ENCODE results near the gene OR6C65.
"Not testable (repeated sequence)": the region's sequence is repeated elsewhere in the genome, so short reads cannot be mapped to it uniquely, and the experiment has no call there.

Gene OR6C65

GRCh38 chr12:55428331-55429243 lies 28.3 kb downstream of the OR6C65 start:
- peaks cover 5% of the 10 kb centered on the region for H3K27me3 ChIP-seq (ENCODE audit: insufficient read depth, low read length, poor library complexity)

GRCh38 chr12:55441233-55441632 lies 40.9 kb downstream of the OR6C65 start:
- not testable (repeated sequence) for H3K27ac ChIP-seq (ENCODE audit: low read length); DNase-seq; H3K4me1 ChIP-seq (ENCODE audit: insufficient read depth, low read length); H3K4me3 ChIP-seq (ENCODE audit: low read depth in 1 of 2, low read length in 2 of 2); H3K9me3 ChIP-seq (ENCODE audit: insufficient read depth, low read length, severe bottlenecking); H2AFZ ChIP-seq (ENCODE audit: low read depth, low read length); H3K36me3 ChIP-seq (ENCODE audit: insufficient read depth, low read length); H3K4me2 ChIP-seq (ENCODE audit: insufficient read depth, low read length); H3K27me3 ChIP-seq (ENCODE audit: insufficient read depth, low read length, poor library complexity); H4K20me1 ChIP-seq (ENCODE audit: insufficient read depth, low read length); ATAC-seq (ENCODE audit: insufficient read depth, low read depth); H3K9ac ChIP-seq (ENCODE audit: low read depth, low read length); H3K79me2 ChIP-seq (ENCODE audit: insufficient read depth, low read length)

More at GRCh38 chr12:55428331-55429243, 28.3 kb downstream of the OR6C65 start:
- no peak for DNase-seq
- Histone ChIP-seq H3K27ac (ENCODE audit: low read length) (no peak overlapping the region), H2AFZ (ENCODE audit: low read depth, low read length) (no peak overlapping the region), H4K20me1 (ENCODE audit: insufficient read depth, low read length) (no peaks in the 10 kb centered on the region), H3K9me3 (ENCODE audit: insufficient read depth, low read length, severe bottlenecking) (no peaks in the 10 kb centered on the region), H3K4me3 (ENCODE audit: low read depth in 1 of 2, low read length in 2 of 2) (no peak overlapping the region), H3K4me1 (ENCODE audit: insufficient read depth, low read length) (no peaks in the 10 kb centered on the region), H3K9ac (ENCODE audit: low read depth, low read length) (no peak overlapping the region), H3K79me2 (ENCODE audit: insufficient read depth, low read length) (no peaks in the 10 kb centered on the region), H3K36me3 (ENCODE audit: insufficient read depth, low read length) (no peaks in the 10 kb centered on the region), H3K4me2 (ENCODE audit: insufficient read depth, low read length) (no peak overlapping the region)
- no peak for ATAC-seq (ENCODE audit: insufficient read depth, low read depth)
- TF ChIP-seq CTCF (IDR thresholded peaks at IDR 0.05; ENCODE audit: borderline replicate concordance, extremely low read depth, low read length, poor library complexity, severe bottlenecking) = no peak
- no peak for TF ChIP-seq EZH2 (IDR thresholded peaks at IDR 0.05; ENCODE audit: borderline replicate concordance, low read depth, low read length, severe bottlenecking)

GRCh38 chr12:55443776-55444175 lies 43.4 kb downstream of the OR6C65 start, which contains the start of gene OR6C2:
TSS of gene OR6C2 (plus strand) at chr12:55444076. CDS start at chr12:55452214, 8,138 bp downstream.
- TF ChIP-seq CTCF (IDR thresholded peaks at IDR 0.05; ENCODE audit: borderline replicate concordance, extremely low read depth, low read length, poor library complexity, severe bottlenecking) (no peak), EZH2 (IDR thresholded peaks at IDR 0.05; ENCODE audit: borderline replicate concordance, low read depth, low read length, severe bottlenecking) (no peak)
- peaks cover 3% of the 10 kb centered on the region for H3K27me3 ChIP-seq (ENCODE audit: insufficient read depth, low read length, poor library complexity)
- H3K79me2 ChIP-seq (ENCODE audit: insufficient read depth, low read length) = no peaks in the 10 kb centered on the region
- ATAC-seq (ENCODE audit: insufficient read depth, low read depth) (no peak), DNase-seq (no peak)
- H3K4me3 ChIP-seq (ENCODE audit: low read depth in 1 of 2, low read length in 2 of 2) = no peak within 1 kb of the TSS
- H3K36me3 ChIP-seq (ENCODE audit: insufficient read depth, low read length) = no peaks in the 10 kb centered on the region
- no peaks in the 10 kb centered on the region for H3K4me1 ChIP-seq (ENCODE audit: insufficient read depth, low read length)
- no peaks in the 10 kb centered on the region for H3K9me3 ChIP-seq (ENCODE audit: insufficient read depth, low read length, severe bottlenecking)
- no peak within 1 kb of the TSS for H3K9ac ChIP-seq (ENCODE audit: low read depth, low read length)
- no peak within 1 kb of the TSS for H2AFZ ChIP-seq (ENCODE audit: low read depth, low read length)
- H4K20me1 ChIP-seq (ENCODE audit: insufficient read depth, low read length) = no peaks in the 10 kb centered on the region
- no peak within 1 kb of the TSS for H3K4me2 ChIP-seq (ENCODE audit: insufficient read depth, low read length)
- H3K27ac ChIP-seq (ENCODE audit: low read length) = no peak within 1 kb of the TSS

- Histone ChIP-seq H3K9me3 (ENCODE audit: insufficient read depth, low read length, severe bottlenecking) (no peaks in the 10 kb centered on the region), H3K36me3 (ENCODE audit: insufficient read depth, low read length) (no peaks in the 10 kb centered on the region), H2AFZ (ENCODE audit: low read depth, low read length) (no peak overlapping the region), H3K4me1 (ENCODE audit: insufficient read depth, low read length) (no peaks in the 10 kb centered on the region), H3K4me2 (ENCODE audit: insufficient read depth, low read length) (no peak overlapping the region), H3K27ac (ENCODE audit: low read length) (no peak overlapping the region), H3K27me3 (ENCODE audit: insufficient read depth, low read length, poor library complexity) (peaks cover 7% of the 10 kb centered on the region), H3K9ac (ENCODE audit: low read depth, low read length) (no peak overlapping the region), H4K20me1 (ENCODE audit: insufficient read depth, low read length) (no peaks in the 10 kb centered on the region), H3K79me2 (ENCODE audit: insufficient read depth, low read length) (no peaks in the 10 kb centered on the region), H3K4me3 (ENCODE audit: low read depth in 1 of 2, low read length in 2 of 2) (no peak overlapping the region)
- no peak for TF ChIP-seq EZH2 (IDR thresholded peaks at IDR 0.05; ENCODE audit: borderline replicate concordance, low read depth, low read length, severe bottlenecking)
- TF ChIP-seq CTCF (IDR thresholded peaks at IDR 0.05; ENCODE audit: borderline replicate concordance, extremely low read depth, low read length, poor library complexity, severe bottlenecking) = no peak
- no peak for DNase-seq
- ATAC-seq (ENCODE audit: insufficient read depth, low read depth) = no peak
Observed at GRCh38 chr12:55445357-55445756, 45.0 kb downstream of the OR6C65 start.
